H1 (cell line): Measurements from ENCODE around the gene MRPL54.

Experiments
- POLR2A ChIP-seq, 2 experiments: IDR thresholded peaks; 1 replicate in 1 of 2; 2 replicates in 1 of 2; pipeline ENCODE4 v1.6.1; 2011; ENCODE audit warnings: low read depth in 2 of 2, low read length in 2 of 2, mild to moderate bottlenecking in 2 of 2; ENCODE audit errors: control extremely low read depth in 1 of 2
- POLR2AphosphoS5 ChIP-seq: IDR thresholded peaks from 2 replicates; pipeline ENCODE4 v1.6.1; 2011; ENCODE audit warnings: low read depth, low read length
- POU5F1 ChIP-seq: IDR thresholded peaks from 2 replicates; pipeline ENCODE4 v1.6.1; 2011; ENCODE audit warnings: low read depth, mild to moderate bottlenecking, low read length, moderate library complexity
- RFX5 ChIP-seq: IDR thresholded peaks from 2 replicates; pipeline ENCODE4 v1.6.1; 2011; ENCODE audit warnings: low read depth, low read length, improper control_type of control experiment, borderline replicate concordance

DNA sequence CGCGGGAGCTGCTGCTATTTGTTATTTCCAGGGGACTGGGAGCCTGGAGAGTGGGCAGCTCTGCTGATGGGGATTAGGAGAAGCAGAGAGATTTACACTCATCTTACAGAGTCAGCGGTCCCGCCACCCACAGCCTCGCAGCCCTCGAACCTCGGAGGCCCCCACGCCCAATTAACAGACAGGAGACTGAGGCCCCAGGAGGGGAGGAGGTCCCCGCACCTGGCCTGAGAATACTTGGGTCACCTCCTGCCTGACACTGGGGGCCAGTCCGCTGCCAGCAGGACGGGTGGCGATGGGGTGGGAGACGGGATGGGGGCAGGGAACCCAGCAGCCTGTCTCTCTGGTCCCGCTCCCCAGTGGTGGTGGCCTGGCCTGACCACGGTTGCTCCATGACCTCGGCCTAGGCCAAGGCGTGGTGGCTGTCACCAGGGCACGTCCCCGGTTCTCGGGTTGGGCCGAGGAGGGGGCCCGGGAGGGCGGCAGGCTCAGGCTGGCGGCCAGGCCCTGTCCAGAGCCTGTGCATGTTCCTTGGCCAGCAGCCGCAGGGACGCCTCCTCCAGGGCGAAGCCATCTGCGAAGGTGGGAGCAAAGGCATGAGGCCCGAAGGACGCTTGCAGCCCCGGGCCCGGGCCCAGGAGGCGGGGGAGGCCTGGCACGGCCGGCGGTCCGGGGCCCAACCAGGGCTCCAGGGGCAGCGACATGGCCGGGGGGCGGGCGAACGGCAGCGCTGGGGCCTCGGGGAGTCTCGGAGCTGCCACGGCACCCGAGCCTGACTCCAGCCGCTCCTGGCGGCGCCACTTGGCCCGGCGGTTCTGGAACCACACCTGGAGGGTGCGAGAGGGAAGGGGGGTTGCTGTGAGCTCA lies 7.9 kb downstream of the MRPL54 start:
- TF ChIP-seq POLR2A (IDR thresholded peaks at IDR 0.05; ENCODE audit: control extremely low read depth in 1 of 2, low read depth in 2 of 2, low read length in 2 of 2) (no peak), RFX5 (no peak), POU5F1 (no peak), POLR2AphosphoS5 (no peak)
